Measurements from ENCODE around the gene BAG5.

Gene BAG5

DNA sequence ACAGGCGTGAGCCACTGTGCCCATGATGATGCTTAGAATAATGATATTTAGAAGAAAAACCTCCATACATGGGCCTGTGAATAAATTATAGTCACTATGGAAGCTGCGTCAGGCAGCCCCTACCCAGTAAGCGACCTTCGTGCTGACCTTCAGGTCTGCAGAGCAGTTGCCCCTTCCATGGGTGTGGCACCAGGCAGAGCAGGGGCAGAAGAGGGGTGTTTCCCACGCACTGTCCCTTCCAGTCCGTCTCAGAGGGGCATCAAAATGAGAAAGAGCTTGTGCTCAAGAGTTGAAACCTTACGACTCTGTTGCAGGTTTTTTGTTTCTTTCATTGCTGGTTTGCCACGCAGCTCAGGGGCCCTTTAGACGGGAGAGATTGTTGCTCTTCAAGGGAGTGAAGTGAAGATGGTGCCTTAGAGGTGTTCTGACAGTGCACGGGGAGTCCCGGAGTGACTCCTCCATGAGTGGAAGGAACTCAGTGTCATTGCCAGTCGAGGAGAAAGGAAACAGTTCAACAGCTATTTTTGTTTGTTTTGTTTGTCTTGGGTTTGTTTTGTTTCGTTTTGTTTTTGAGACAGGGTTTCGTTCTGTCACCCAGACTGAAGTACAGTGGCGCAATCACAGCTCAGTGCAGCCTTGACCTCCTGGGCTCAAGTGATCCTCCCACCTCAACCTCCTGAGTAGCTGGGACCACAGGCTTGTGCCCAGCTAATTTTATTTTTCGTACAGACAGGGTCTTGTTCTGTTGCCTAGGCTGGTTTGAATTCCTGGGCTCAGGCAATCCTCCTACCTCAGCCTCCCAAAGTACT, 53.7 kb downstream of the BAG5 start:
- TF ChIP-seq FOXP2 (optimal IDR thresholded peaks at IDR 0.05; ENCODE audit: control extremely low read depth, extremely low read length, insufficient read depth): no peak
- TF ChIP-seq EZH2 (IDR thresholded peaks at IDR 0.05): no peak
- TF ChIP-seq POLR2AphosphoS5 (IDR thresholded peaks at IDR 0.05; ENCODE audit: borderline replicate concordance, low read depth, low read length): no peak
- no peak overlapping the region for H3K9ac ChIP-seq (ENCODE audit: insufficient read length)
- no peaks in the 10 kb centered on the region for H3K9me3 ChIP-seq (ENCODE audit: low read depth, low read length)
- no peak overlapping the region for H3K27ac ChIP-seq
- DNase-seq (ENCODE audit: low read depth, low spot score): no peak
- no peak overlapping the region for H3K4me3 ChIP-seq
- H3K36me3 ChIP-seq (ENCODE audit: insufficient read depth, low read length): peaks cover 41% of the 10 kb centered on the region

DNA sequence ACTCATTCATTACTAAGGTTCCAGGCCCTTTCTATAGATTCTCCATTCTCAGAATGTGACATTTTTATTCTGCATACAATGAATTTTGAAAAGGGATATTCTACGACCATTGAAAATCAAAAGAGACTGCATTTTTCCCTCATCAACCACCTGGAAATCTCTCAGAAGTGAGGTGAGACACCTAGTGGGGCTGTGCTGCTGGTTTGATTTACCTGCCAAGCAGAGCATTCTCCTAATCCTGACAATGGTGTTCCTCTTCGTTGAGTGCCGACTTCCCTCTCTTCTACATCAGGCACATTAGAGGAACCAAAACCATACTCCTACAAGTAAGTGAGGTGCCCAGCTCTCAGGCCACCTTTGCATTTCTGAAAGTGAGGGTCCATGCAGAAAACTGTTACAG, 54.7 kb downstream of the BAG5 start:
- Histone ChIP-seq H3K27ac (no peak overlapping the region), H3K9ac (ENCODE audit: insufficient read length) (no peak overlapping the region), H3K4me3 (no peak overlapping the region), H3K36me3 (ENCODE audit: insufficient read depth, low read length) (peaks cover 51% of the 10 kb centered on the region), H3K9me3 (ENCODE audit: low read depth, low read length) (no peaks in the 10 kb centered on the region)
- TF ChIP-seq FOXP2 (optimal IDR thresholded peaks at IDR 0.05; ENCODE audit: control extremely low read depth, extremely low read length, insufficient read depth) (no peak), POLR2AphosphoS5 (IDR thresholded peaks at IDR 0.05; ENCODE audit: borderline replicate concordance, low read depth, low read length) (no peak), EZH2 (IDR thresholded peaks at IDR 0.05) (no peak)
- DNase-seq (ENCODE audit: low read depth, low spot score): no peak

Measured in SK-N-MC (cell line).